Upper lobe of left lung (tissue), 4 donors: ENCODE results near the gene SAE1.

Source experiments
- CTCF ChIP-seq, 6 experiments: fragments of 450-650 bp in 4 of 6; fragments of 200-600 bp in 2 of 6; sonication (generic) in 2 of 6; IDR thresholded peaks; one replicate each; pipeline ENCODE4 v1.5.1; 2016 to 2019; ENCODE audit warnings: antibody characterized with exemption in 6 of 6
- POLR2A ChIP-seq, 4 donors: fragments of 450-650 bp; IDR thresholded peaks; one replicate each; pipeline ENCODE4 v1.5.1; 2016 to 2017; ENCODE audit warnings: antibody characterized with exemption in 4 of 4, mild to moderate bottlenecking in 2 of 4

DNA sequence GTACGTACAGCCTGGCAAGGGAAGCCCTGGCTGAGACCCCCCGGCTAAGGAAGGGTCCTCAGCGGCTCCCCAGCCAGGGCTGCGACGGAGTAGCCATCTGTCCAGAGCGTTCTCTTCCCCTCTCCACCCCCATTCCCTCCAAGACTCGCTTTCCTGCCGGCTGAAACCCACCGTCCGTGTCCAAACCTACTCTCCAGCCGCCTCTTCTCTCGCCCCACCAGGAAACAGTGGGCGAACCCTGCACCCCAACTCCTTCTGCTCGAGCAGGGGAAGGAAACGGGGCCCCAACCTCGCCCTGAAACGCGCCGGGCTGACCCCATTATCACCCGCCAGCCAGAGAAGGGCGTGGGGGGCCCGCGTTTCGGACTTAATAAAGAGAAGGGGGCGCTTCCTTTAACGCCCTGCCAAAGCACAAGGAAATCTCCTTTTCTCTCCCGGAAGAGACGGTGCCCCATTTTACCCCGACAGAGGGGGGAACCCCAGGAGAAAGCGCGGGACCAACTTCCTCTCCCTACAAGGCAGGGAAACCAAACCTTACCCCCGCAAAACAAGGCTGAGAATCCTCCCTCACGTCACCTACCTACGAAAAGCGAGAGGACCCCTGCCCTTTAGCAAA is 19.5 kb upstream of the SAE1 start:
- TF ChIP-seq CTCF (IDR thresholded peaks at IDR 0.05) (no peak), POLR2A (IDR thresholded peaks at IDR 0.05) (no peak)
